ENCODE data around the gene CLDN17.

CLDN17 gene

DNA sequence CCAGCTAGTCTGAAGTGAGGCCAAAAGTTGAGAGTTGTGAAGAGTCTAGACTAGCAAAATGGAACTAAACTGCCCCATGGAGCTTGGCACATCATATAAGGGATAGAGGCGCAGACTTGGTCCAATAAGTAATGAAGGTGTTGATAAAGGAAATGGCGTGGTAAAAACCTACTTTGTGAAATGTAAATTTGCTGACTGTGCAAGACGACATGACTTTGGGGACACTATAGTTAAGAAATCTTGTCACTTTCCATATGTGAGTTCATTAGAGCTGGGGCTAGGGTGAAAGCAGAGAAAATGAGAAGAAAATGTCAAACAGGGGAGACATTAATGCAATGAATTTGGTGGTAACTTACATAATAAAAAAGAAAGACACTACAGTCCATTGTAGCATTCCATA, 50.1 kb downstream of the CLDN17 start:
- DNase-seq, result no peak
